NCI-H1436 treated with DMSO at 0.1 percent for 48 hours (cell line): ENCODE data around the gene KCNK10.
A peak's percentile ranks its signal among the peaks of the same experiment; 100 is the strongest.

Source experiments
- DNase-seq: peaks from one replicate; lab custom pipeline; 2025; lab: John Stamatoyannopoulos, UW

The KCNK10 gene, protein sequence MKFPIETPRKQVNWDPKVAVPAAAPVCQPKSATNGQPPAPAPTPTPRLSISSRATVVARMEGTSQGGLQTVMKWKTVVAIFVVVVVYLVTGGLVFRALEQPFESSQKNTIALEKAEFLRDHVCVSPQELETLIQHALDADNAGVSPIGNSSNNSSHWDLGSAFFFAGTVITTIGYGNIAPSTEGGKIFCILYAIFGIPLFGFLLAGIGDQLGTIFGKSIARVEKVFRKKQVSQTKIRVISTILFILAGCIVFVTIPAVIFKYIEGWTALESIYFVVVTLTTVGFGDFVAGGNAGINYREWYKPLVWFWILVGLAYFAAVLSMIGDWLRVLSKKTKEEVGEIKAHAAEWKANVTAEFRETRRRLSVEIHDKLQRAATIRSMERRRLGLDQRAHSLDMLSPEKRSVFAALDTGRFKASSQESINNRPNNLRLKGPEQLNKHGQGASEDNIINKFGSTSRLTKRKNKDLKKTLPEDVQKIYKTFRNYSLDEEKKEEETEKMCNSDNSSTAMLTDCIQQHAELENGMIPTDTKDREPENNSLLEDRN

DNA sequence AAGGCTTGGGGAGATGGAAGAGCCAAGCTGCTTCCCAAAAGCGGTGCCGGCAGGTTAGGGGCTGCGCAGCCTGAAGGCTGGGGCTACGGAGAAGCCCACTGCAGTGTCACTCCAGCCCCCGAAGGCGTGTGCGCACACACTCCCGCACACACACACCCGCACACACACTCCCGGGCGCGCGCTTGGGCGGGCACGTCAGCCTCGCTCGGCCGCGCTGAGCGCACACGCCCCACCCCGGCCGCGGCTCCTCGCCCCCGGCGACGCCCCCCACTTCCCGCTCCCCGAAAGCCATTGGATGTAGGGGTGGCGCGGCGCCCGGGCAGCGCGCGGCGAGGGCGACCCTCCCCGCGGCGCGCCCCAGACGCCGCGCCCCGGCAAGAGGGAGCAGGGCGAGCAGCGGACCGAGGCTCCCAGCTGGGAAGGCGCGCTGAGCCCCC, at the start of gene KCNK10:
KCNK10 (minus strand) TSS at position 184 of the 437 bp plus-strand sequence. CDS start 471 bp downstream, outside the sequence.
- DNase-seq, result no peak

DNA sequence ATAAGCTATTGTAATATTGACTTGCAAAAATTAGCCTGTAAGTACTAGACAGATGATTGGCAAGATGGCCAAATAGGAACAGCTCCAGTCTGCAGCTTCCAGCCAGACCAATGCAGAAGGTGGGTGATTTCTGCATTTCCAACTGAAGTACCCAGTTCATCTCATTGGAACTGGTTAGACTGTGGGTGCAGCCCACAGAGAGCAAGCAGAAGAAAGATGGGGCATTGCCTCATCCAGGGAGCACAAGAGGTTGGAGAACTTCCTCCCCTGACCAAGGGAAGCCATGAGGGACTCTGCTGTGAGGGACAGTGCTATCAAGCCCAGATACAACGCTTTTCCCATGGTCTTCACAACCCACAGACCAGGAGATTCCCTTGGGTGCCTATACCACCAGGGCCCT, 46.4 kb upstream of the KCNK10 start:
- DNase-seq, result no peak

DNA sequence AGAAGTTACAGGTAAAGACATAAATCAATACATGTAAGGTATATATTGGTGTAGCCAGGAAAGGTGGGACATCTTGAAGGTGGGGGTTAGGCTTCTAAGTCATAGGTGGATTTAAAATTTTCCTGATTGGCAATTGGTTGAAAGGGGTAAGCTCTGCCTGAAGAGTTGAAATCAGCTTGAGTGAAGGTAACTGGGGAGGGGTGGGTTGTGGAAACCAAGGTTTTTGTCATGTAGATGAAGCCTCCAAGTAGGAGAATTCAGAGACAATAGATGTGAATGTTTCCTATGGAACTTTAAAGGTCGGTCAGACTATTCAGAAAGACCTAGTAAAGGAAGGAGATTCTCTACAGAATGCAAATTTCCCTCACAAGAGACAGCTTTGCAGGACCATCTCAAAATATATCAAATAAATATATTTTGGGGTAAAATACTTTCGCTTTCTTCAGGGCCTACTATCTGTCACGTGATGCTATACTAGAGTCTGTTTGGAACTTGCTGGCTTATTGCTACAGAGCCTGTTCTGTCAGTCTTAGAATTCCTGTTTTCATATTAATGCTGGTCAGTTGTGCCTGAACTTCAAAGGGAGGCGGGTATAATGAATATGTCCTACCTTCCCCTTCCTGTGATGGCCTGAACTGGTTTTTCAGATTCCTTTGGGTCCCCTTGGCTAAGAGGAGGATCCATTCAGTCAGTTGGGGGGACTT, 41.8 kb upstream of the KCNK10 start:
- no peak for DNase-seq

DNA sequence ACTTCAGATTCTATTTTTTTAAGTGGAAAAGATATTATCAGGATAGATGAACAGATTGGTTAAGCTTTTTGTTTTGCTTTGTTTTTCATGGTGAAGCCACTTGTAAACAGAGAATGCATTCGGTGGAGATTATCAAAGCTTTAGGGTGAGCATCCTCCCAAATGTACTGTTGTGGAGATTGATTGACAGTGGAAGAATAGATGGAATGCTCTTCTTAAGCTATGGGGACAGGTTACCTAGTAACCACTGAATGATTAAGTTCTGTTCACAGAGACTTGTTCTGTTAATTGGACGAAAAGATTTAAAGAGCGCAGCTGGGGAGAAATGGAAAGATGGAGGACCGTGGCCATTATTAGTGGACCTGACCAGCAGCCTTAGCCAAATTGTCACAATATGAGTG, 40.6 kb upstream of the KCNK10 start:
- no peak for DNase-seq

DNA sequence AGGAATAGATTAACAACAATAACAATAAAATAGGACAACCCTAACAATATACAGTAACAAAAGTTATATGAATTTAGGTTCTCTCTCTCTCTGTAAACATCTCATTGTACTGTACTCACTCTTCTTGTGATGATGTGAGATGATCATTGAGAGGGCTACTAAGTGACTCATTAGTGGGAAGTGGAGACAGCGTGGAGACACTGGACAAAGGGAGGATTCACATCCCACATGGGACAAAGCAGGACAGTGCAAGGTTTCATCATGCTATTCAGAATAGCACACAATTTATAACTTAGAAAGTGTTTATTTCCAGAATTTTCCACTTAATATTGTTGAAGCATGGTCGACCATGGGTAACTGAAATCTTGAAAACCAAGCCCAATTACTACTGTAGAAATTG, 36.4 kb upstream of the KCNK10 start:
- no peak for DNase-seq

DNA sequence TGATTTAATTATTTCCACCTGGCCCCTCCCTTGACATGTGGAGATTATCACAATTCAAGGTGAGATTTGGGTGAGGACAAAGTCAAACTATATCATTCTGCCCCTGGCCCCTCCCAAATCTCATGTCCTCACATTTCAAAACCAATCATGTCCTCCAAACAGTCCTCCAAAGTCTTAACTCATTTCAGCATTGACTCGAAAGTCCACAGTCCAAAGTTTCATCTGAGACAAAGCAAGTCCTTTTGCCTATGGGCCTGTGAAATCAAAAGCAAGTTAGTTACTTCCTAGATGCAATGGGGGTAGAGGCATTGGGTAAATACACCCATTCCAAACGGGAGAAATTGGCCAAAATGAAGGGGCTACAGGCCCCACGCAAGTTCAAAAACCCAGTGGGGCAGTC, 31.3 kb upstream of the KCNK10 start:
- no peak for DNase-seq

DNA sequence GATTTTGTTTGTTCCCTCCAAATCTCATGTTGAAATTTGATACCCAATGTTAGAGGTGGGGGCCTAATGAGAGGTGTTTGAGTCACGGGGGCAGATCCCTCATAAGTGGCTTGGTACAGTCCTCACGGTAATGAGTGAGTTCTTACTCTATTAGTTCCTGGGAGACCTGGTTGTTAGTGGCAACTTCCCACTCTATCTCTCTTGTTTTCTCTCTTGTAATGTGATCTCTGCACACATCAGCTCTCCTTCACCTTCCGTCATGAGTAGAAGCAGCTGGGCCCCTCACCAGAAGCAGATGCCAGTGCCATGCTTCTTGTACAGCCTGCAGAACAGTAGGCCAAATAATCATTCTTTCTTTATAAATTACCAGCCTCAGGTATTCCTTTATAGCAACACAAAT, 29.6 kb upstream of the KCNK10 start:
- DNase-seq, result peak; percentile 95

DNA sequence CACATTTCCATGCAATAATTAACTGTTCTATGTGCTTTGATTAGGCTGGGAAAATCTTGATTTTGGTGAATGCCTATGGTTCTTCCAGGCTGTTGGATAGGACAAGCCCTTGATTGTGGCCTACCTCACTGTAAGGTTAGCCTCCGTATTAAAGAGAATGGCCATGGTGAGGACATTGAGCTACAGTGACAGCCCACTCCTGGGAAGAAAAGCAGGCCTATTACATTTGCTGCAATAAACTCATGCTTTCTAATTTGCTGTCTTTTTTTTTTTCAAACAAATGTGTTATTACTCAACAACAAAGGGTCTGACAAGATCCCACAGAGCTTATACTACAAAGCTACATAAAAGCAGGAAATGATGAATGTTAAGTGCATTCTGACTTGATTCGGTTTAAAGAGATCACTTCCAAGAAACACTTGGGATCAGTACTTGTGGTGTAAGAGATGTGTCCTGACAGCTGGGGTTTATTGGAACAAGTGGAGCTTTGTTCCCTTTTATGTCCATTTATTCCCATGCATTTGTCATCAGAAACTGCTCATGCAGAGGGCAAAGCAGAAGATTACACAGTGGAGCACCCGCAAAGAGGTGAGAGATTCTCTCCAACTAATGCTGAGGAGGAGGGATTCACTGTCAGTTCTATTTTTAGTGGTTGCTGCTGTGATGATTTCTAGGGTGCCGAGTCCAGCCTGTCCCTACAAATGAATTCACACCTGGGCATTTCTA, 29.1 kb upstream of the KCNK10 start:
- DNase-seq, result peak; percentile 75

DNA sequence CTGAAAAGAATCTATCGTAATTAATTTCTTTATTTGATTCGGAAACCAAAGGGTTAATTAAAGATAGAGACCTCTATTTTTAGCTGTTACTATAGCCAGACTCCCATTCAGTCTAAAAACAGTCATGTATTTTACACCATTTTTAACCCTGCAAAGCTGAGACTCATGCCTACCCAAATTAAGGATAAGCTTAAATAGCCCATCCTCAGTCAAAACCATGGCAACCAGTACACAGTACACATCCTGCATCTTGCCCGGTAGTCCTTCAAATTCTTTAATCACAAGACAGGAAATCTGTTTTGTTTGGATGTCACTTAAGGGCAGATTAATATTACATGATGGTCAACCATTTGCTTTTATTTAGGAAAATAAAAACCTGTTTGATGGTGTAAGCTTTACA, 25.5 kb upstream of the KCNK10 start:
- no peak for DNase-seq

DNA sequence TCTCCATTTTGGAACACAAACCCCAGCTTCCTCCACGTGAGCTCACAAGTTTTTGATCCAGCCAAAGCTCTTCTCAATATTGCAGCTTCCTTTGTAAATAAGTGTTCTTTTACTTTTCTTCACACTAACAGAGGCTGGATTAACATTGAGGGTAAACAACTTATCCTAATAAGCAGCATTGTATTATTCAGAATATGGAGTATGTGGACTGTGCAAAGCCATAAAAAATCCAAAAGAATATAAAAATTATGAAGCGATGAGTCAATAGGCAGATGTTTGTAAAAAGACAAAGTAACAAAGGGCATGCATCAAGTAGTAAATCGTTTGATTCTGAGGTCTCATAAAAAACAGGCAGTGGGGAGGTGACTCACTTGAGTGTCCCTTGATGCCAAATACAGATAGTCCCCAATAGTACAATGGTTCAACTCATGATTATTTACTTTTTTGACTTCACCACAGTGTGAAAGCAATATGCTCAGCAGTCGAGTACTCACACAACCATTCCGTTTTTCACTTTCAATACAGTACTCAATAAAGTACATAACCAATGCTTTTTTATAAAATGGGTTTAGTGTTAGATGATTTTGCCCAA, 23.1 kb upstream of the KCNK10 start:
- no peak for DNase-seq

DNA sequence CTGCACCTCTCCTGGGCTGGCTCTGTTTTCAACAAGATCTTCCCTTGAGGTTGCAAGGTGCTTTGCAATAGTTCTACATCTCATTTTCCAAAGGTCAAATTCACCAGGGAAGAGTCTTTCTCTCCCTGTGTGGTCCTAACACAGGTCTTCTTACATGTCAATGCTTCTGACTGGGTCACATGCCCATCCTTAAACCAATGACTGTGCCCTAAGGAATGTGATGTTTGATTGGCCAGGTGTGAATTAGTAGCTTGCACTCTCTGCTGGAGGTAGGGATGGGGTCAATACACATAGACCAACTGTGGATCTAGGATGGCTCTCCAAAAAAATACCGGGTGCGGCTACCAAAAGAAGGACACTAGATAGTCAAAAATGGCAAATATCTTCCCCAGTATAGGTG, 19.9 kb upstream of the KCNK10 start:
- DNase-seq, result no peak

DNA sequence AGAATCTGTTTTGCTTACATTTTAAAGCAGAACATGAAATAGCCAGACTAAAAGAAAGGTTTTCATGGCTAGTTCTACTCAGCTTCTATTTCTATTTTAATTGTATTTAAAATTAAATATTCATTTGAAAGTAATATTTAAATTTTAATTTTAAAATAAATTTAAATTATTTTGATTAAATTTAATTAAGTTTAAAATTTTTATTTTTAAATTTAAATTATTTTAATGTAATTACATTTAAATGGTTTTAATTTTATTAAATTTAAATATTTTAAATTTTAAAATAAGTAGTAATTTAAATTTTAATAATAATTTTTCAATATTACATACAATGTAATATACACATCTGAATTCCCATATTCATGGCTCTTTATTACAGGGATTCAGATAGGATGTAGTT, 17.3 kb upstream of the KCNK10 start:
- no peak for DNase-seq

DNA sequence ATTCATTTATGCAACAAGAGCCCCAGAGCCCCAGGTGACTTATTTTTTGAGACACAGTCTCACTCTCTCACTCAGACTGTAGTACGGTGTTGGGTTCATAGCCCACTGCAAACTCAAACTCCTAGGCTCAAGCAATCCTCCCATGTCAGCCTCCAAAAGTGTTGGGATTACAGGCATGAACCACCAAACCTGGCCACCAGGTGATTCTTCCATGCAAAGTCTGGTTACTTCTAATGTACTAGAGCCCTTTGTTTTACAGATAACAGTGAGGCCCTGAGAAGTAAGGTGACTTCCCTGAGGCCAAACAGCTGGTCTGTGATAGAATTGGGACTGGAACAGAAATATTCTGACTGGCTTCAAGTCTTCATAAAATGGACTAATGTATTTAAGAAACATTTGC, 10.0 kb upstream of the KCNK10 start:
- no peak for DNase-seq

DNA sequence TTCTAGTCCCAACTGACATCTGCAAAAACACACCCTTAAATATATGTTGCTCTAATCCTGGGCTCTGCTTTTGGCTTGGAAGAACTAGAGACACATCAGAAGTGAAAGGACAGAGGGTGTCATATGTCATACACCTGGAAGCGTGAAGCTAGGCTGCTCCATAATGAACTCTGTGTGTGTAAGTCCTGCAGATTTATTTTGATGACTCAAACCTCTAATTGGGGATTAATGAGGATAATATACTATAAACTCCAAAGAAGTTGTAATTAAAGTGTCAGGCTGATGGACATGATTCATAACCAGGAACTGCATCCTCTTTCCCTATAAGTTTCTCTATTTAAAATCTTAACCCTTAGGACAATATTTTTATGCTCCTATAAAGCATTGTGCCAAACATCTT, 4.4 kb upstream of the KCNK10 start:
- DNase-seq, result no peak

DNA sequence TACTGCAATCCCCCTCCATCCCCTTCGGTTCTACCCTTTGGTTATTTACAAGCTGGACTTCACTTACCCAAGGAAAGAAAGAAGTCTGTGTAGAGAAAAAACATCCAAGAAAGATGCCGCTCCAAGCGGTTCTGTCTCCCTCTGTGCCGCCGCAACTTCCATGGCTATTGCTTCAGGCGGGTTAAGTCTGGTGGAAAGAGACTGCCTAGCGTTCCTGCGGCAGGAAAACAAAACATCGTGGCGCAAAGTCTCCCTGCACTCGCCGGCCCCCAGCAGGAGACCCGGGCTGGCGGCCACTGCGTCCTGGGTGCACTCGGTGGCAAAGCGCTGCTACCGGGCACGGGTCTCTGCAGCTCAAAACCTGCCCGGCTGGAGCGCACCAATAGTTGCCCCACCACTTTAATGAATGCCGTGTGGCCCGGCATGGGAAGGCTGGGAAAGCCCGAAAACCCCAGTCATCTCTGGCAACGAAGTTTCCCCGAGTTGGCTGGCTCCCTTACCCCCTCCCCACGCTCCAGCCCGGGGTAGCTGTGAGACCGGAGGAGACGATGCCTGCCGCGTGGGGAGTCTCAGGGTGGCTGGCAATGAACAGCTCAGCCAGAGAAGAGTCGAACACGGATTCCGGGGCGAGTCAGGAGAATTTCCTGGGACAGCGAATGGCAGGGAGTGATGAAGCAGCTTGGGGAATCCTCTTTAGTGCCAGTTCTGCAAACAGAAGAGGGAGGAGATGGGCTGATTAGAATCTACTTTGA, 3.5 kb upstream of the KCNK10 start:
- no peak for DNase-seq

DNA sequence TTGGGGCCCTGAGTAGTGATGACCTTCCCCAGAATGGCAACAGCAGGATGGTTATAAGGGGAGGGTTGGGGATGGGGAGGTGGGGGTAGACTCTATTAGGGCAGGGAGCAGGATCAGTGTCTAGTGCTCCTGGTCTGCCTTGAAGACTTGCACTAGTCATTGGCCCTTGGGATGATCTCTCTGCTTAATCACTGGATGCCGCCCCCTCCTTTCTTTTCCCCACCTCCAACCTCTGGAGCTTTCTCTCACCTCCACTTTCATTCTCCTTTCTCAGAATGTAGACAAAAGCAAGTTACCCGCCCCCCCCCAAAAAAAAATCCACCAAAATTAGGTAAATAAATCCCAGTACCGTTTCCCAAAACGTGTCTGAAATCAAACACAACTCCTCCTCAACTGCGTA, 2.8 kb upstream of the KCNK10 start:
- no peak for DNase-seq

DNA sequence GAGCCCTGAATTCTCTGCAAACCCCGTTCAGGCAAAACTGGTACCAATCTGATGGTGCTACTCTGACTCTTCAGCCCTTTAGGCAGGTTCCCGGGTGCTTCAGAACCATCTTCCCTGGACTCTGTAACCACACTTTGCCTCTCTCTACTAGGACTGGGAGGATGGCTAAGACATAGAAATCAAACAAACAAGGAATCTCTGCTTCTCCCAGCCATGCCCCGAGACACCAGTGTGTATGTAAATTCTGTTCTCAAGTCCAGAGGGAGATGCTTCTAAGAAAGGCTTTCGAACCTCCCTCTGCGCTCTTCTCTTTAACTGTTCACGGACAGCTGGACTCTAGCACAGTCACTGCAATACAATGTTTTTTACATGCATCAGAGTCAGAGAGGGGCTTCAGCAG, 1.9 kb upstream of the KCNK10 start:
- no peak for DNase-seq

DNA sequence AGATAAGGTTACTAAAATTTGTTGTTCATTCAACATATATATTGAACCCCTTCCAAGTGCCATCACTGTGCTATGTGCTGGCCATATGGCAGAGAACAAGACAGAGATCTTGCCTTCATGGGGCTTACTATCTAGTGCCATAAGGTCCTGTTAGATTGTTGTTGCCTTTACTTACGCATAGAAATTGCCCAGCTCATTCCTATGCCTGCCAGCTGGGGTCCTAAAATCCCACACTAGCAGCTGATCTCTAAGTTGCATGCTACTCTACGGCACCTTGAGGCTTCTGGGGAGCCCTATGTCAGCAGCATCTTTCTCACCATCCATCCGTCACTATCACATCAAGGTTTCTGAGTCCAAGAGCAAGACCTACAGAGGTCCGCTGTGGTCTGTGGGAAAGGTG, 1.4 kb upstream of the KCNK10 start:
- no peak for DNase-seq

DNA sequence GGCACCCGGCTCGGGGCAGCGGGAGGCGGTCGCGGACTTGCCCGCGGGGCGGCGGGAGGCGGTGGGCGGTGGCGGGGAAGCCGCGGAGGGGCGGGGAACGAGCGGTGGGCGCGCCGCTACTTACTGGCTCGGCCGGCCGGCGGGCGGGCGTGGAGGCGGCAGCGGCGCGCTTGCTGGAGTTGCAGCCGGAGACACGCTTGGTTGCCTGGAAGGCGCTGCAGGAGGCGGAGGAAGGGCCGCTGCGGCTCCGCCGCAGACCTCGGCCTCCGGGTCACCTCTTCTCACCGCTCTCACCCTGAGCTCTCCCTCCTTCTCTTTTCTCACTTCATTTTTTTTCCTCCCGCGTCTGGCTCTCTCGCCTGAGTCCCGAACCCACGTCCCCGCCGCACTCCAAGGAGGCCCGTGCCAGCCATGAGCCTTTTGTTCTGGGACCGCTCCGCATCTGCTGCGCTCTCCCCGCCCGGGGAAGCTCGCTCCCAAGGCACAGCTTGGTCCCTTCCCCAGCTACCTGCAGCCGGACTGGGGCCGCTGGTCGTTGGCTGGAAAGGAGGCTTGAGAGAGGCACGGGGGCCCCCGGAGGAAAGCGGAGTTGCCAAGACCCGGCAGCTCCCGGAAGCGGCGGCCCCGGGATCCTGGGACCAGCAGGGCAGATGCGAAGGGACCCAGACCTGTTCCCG, 592 bp upstream of the KCNK10 start:
- no peak for DNase-seq

DNA sequence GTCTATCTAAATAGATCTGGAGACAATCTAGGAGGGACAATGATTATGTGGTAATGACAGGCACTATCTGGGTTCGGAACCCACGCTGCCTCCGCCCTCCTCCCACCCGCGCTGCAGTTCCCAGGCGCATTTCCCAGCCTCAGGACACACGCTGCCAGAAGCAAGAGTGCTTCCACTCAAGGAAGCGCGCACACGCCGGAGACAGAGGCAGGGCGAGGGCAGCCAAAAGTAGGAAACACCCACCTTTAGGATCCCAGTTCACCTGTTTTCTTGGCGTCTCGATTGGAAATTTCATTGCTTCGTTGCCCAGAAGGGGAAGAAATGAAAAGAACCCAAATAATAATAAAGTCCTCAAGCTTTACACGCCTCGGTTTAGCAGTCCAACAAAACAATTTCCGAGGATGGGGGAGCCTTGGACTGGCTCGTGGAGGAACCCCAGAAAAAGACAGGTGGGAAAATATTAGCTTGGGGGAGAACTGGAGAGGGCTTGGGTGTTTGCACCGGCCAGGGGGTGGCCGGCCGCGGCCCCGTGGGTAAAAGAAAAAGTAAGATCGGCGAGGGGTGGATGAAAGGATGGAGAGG, 474 bp downstream of the KCNK10 start:
- no peak for DNase-seq
